Measurements from ENCODE around the gene TBC1D22B. TPM values are rescaled to one million over a fixed set of nuclear protein-coding genes. Genes with fewer than 3 reads are reported as not detected.

The TBC1D22B gene
- polyA plus RNA-seq, 12 donors = 6.6 to 12.9 (median 7.3) TPM; not detected in 1

DNA sequence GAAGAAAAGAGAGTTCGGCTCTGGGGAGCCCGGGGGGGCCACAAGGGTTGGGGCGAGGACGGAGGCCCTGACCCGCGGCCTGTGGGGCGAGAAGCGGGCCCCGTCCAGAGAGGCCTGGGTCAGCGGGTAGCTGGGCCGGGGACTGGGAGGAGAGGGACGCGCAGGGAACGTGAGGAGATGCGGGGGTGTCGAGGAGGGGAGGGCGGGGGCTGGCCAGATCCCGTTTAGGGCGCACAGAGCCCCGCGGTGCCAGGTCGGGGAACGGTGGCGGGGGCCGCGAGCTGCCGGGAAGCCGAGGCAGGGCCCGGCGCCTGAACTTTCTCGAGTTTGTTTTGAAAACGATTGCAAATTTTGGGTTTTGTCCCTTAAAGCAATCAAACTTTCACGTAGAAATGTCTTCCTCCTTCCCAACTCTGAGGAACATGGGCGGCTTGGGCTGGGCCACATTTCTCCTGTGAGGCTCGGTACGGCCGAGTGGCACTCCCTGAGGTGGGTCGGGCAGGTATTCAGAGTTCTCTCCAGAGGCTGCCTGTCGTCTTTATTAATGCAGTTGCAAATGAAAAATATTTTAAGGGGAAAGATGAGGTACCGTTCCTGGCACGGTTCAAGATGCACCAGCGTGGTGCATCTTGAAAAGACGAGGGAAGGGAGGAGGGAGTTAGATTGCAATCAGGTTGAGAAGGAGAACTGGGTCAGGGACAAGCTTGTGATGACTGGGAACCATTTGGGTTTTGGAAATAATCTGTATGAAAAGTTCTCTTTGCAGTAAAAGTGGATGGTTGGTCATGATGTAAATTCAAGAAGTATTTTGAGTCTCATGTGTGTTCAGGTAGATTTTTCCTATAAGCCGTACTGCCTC lies 97.2 kb downstream of the TBC1D22B start:
- peak; percentile 30 for DNase-seq

DNA sequence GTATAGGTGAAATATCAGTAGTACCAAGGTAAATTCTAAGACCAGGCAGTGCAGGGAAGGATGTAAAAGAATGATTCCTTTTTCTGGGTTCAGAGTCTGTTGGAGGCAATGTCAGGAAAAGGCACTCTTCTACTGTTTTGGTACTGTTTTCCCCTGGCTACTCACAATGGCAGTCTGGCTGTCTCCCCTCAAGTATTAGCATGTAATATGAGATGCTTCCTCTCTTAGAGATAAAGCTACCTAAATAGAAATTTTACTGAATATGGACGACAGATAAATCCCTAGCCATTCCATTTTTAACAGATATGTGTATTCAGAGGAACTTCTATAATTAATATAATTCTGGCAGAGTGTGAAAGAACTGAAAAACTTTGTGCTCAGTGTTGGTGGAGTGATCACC lies 99.7 kb downstream of the TBC1D22B start:
- no peak for DNase-seq

DNA sequence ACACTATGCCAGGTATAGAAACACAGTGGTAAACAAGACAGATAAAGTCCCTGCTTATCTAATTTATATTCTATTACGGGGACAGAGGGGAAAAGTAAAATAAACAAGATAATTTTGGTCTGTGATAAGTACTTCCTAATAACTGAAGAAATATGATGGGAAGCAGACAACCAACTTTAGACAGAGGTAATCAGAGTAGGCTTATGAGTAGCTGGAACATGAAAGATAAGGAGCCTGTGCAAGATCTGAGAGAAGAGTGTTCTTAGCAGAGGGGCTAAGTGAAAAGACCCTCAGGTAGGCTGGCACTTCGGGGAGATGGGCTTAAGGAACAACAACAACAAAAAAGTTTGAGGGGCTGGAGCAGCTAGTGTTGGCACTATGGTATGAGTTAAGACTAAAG lies 100.3 kb downstream of the TBC1D22B start:
- DNase-seq = no peak

DNA sequence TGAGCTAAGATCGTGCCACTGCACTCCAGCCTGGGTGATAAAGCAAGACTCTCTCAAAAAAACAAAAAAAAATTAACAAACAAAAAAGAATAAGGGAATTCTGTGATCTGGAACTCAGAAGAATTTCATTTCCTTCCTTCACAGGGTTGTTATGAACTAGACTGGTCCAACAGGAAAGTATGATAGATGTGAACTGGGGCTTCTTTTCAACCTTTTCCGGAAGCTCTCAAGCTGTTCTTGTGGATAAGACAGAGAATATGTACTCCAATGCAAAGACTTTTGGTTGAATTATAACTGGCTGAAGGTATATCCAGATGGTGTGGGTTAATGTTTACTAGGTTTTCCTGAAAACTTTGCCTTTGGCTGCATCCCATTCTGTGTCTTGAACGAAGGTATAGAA lies 101.5 kb downstream of the TBC1D22B start:
- no peak for DNase-seq

DNA sequence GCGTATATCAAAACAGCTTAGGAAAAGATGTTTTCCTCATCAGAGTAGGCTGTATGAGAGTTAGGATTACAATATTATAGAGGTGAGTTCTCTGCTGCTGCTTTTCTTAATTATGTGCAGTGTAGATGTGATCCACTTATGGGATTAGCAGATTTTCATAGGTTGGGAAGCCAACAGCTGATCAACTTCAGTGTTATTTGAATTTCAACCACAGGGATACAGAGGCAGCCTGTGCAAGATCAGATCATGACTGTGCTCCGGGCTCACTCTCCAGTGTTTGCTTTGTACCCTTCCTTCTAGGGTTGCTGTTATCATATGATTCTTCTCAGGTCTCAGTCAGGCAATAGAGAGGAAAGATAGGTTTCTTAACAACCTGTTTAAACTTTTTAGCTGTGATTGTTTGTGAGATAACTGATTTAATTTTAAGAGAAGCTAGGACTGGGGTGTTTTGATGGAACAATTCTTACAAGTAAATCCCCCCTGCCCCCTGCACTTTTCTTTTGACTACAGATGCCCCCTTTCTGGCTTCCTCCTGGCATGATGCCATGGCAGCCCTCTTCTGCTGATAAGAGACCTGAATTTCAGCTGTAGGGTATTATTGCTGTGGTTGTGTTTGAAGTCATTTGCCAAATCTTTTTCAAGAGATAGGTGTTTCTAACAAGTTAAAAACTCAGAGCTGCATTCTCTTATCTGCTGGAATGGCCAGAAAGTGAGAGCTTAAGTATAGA lies 104.7 kb downstream of the TBC1D22B start:
- no peak for DNase-seq

DNA sequence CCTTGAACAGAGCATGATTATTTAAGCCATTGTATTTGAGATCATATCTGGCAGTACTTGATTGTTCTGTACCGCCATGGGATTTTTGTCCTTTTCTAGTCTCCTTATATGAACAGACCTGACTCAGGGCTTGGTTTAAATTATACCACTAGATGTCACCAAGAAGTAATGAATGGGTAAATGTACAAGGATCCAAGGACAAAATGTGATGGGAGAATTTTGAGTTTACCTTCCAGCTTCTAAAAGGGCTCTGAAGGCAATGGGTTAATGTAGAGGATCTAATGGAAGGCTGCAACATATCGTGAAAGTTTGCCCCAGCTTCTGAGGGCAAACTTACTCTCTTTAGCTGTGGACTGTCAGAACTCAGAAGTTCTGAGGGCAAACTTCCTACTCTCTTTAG lies 108.2 kb downstream of the TBC1D22B start:
- DNase-seq = no peak

DNA sequence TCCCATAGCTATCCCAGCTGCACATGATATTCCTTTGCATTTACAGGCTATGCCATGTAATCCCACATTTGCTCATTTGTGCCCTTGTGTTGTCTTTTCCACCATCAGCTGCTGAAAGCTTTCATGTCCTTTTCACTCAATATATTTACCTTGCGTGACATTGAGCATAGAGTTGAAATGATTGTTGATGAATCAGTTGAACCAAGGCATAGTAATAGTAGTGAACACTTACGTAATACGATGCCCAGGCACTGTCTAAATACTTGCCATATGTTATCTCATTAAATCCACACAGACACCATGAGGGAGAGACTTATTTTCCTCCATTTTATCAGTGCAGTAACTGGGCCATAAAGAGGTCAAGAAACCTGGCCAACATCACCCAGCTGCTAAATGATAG lies 109.3 kb downstream of the TBC1D22B start:
- no peak for DNase-seq

DNA sequence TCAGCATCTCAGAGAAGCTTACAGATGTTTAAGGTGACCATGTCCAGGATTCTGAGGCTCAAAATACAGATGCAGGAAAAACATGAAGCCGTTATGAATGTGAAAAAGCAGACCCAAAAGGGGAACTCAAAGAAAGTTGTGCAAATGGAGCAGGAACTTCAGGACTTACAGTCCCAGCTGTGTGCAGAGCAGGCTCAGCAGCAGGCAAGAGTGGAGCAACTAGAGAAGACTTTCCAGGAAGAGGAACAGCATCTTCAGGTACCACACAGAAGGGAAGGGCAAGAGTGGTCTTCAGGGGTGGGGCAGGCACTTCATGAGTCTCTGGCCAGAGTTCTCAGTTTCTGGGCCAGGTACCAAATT lies 111.4 kb downstream of the TBC1D22B start:
- DNase-seq = no peak

DNA sequence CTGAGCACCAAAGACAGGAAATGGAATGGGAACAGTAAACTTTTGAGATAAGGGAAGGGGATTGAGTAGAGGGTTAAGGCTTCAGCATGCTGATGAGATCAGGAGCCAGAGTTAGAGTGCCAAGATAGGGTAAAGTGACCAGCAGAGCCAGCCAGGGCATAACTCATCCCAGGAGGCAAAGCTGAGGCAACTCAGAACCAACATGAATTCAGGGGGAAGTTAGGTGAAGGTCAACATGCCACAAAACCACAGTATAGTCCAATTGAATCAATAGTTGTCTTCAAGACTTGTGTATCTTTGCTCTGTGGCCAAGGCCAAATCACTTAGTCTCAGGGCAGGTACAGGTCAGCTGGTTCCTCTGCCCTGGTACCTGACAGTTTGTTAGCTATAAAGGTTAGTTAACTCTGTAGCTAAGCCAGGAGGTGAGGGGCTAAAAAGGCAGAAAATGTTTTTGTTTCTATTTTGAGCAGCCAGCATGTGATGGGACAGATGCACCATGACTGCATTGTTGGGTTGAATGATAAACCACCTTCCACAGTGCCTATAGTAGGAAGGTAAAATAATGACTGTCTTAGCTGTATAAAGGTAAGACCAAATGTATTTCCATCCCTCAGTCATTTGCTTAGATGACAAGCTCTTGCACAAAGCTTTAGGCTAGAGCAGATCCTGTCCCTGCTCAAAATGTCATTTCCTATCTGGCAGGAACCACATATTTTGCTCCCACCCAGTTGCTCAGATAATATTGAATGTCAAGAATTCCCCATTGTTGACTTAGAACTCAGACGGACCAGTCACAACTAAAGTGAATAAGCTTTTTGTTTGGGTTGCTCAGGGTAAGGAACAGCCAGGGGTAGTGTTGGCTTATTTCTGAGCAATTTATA lies 112.0 kb downstream of the TBC1D22B start:
- DNase-seq = no peak

DNA sequence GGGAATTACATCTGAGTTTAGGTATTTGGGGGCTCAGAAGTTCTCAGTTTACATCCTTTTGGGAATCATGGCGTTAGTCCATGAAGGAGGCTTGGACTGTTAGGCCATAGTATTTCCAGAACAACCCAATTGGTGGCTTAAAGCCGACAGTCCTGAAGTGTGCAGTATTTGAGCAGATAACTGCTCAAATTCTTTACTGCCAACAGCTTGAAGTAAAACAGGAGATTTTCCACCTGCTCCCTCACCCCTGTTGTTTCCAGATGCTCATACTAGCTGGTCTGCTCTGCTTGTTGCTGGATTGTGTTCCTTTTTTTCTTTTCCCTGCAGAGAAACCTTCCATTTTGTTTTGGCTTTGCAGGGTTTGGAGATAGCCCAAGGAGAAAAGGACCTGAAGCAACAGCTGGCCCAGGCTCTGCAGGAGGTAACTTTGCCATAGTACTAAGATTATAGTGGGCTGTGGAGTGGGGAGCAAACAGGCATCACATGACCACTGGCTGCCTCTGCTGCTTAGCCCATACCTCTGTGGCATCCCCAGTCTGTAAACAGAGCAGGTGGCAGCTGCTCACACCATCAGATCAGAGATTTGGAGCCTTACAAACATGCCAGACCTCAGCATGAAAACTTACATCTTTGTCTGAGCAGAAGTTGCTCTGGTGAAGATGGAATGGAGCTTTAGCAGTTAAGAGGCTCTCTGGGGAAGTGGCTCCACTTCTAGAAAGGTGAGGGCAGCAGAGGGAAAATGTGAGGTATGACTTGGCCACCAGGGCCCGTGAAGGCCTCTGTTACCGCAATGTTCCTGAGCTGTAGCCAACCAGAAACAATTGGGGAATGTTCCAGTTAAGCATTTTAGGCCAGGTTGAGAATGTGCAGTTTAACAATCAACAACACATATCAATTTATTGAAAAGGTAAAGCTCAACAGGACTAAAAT lies 113.8 kb downstream of the TBC1D22B start:
- DNase-seq = no peak

DNA sequence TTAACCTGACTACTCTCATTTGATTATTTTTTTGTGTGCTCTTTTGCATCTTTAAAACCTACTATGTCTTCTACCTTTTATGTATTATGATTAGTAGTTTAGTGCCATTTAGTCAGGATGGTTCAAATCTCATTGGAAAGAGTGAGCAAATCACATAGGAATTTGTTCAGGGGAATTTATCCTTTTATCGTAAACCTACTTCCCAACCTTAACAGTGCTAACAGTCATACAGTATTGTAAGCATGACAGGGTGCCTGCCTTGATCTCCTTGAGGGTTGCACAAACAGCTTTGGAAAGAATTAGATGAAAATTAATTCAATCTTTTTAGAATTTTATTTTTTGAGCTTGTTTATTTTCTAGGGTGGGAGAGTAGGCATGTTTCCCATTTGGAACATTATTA lies 114.5 kb downstream of the TBC1D22B start:
- DNase-seq = no peak

DNA sequence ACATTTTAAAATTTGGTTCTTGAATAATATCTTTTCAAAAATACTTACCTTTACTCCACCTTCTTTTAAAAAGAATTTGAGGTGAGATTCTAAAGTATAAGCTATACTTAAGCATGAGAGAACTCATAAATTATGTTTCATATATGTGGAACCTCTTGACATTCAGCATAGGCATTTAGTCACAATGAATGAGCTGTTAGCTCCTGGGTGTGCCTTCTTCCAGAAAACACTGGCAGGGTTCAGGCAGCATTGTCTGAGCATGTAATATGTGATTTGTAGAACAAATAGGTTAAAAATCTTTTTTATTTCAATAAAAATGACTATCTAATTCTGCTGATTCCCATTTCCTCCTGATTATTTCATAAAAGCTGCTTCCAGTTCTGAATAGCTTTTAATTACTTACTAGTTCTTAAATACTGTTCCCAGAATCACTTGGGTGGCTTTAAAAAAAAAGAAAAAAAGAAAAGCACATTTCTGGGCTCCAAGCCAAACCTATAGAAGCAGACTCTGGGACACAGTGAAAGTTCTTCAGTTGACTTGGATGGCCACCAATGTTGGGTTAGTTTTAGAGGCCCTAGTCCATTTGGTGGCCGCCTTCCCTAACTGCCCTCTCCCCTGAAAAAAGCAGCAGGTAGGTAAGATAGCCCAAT lies 116.4 kb downstream of the TBC1D22B start:
- no peak for DNase-seq

DNA sequence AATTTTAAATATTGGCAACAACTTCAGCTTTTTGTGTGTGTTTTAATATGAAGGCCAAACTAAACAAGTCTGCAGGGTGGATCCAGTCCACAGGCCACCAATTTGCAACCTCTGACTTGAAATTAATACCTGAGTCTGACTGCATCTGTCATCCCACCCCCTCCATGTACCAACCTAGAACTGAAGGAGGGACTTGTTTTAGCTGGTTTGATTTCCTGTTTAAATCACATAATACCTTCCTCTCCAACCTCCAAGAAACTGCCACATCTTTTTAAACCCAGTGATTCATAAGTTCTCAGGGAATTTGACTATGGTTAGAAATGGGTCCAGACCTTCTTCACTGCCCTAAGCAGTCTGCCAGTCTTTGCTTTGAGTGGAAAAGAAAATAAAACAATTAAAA lies 117.8 kb downstream of the TBC1D22B start:
- no peak for DNase-seq

DNA sequence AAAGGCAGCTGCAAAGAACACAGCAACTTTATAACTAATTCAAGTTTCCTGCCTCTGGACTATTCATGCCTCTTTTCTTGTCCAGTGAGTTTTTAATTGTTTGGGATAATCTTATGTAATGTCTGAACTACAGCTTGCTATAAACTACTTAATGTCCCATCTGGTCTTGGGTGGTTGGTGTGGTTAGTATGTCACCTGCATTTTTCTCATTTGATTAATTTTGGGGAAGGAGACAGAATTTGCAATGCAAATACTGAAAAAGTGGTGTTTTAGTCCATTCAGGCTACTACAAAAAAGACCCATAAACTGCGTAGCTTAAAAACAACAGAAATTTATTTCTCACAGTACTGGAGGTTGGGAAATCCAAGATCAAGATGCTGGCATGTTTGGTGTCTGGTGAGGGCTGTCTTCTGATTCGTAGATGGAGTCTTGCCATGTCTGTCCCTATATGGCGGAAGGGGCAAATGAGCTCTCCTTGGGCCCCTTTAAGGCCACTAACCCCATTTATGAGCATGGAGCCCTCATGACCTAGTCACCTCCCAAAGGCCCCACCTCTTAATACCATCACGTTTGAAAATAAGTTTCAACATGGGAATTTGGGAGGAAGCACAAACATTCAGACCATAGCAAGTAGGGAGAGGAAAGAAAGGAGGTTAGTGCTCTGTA lies 118.6 kb downstream of the TBC1D22B start:
- DNase-seq = no peak

DNA sequence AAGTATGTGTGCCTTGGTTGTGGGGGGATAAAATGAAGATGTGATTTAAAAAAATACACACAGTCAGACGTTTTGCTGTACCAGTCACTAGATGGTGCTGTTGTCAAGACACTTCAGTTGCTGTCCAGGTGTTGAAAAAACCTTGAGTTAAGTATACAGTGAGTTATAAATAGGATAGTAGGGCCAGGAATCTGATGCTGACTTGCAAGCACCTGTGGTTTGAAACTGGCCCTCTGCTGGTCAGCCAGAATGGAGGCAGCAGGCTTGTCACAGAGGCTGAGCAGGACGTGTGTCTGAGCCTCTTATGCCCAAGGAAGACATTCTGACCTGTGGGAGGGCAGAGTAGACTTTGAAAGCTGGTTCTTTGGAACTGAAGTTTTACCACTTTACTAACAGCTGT lies 124.0 kb downstream of the TBC1D22B start:
- no peak for DNase-seq

Other genes with a start within 250 kb of the TBC1D22B start
- 10 to 100 TPM in 11 of 12 donors, not detected in 1; 14.0 to 36.4 (median 26.1) TPM for gene PIM1, start 87.6 kb upstream of the TBC1D22B start, polyA plus RNA-seq (ENCODE audit: insufficient read length in 12 of 12)
- 1 to 10 TPM in 5 of 12 donors, under 1 TPM in 5, not detected in 2; 0.59 to 2.2 (median 0.92) TPM for gene TMEM217, start 372 bp downstream of the TBC1D22B start, polyA plus RNA-seq (ENCODE audit: insufficient read length in 12 of 12)
- 10 to 100 TPM in 11 of 12 donors, not detected in 1; 13.8 to 20.5 (median 17.3) TPM for gene RNF8, start 96.2 kb downstream of the TBC1D22B start, polyA plus RNA-seq (ENCODE audit: insufficient read length in 12 of 12)
- gene CMTR1, start 175.4 kb downstream of the TBC1D22B start, polyA plus RNA-seq (ENCODE audit: insufficient read length in 12 of 12) = 10 to 100 TPM in 11 of 12 donors, not detected in 1; 28.3 to 43.5 (median 30.3) TPM
- gene CCDC167, start 242.1 kb downstream of the TBC1D22B start, polyA plus RNA-seq (ENCODE audit: insufficient read length in 12 of 12) = 10 to 100 TPM in 10 of 12 donors, not detected in 2; 17.9 to 24.6 (median 21.6) TPM

All from muscle of arm (tissue), 12 donors.